Measurements from ENCODE around the gene SPAG16.

The SPAG16 gene

GRCh38 chr2:213627054-213627710, 342.9 kb downstream of the SPAG16 start:
- Histone ChIP-seq H3K9me2 (ENCODE audit: low read depth, low read length) (no peaks in the 10 kb centered on the region), H3K9me3 (ENCODE audit: low read length) (no peaks in the 10 kb centered on the region), H3K36me3 (ENCODE audit: insufficient read depth, low read length) (no peaks in the 10 kb centered on the region), H3K79me2 (ENCODE audit: insufficient read depth, low read length) (no peaks in the 10 kb centered on the region), H2AFZ (ENCODE audit: low read length) (no peak overlapping the region), H3K4me3 (ENCODE audit: low read depth, low read length, poor library complexity, severe bottlenecking) (no peak overlapping the region), H3K4me1 (ENCODE audit: insufficient read depth, low read length, severe bottlenecking) (no peaks in the 10 kb centered on the region), H4K20me1 (ENCODE audit: insufficient read depth, low read length) (no peaks in the 10 kb centered on the region), H3F3A (ENCODE audit: insufficient read depth, low read length) (no peaks in the 10 kb centered on the region), H3K27ac (ENCODE audit: low read depth, low read length, poor library complexity, severe bottlenecking) (no peak overlapping the region), H3K27me3 (ENCODE audit: insufficient read depth, low read length) (no peaks in the 10 kb centered on the region), H3K9ac (ENCODE audit: low read length) (no peak overlapping the region), H3K4me2 (ENCODE audit: low read length) (no peak overlapping the region)
- TF ChIP-seq CTCF (IDR thresholded peaks at IDR 0.05; ENCODE audit: low read length) = peak; percentile 11; the same call in 1 of the 2 replicates
- TF ChIP-seq EZH2 (IDR thresholded peaks at IDR 0.05; ENCODE audit: borderline replicate concordance, low read length) = no peak

GRCh38 chr2:213627835-213628460, 343.7 kb downstream of the SPAG16 start:
- H3F3A ChIP-seq (ENCODE audit: insufficient read depth, low read length) = no peaks in the 10 kb centered on the region

GRCh38 chr2:213640738-213641425, 356.6 kb downstream of the SPAG16 start:
- Histone ChIP-seq H3K9me2 (ENCODE audit: low read depth, low read length) (no peaks in the 10 kb centered on the region), H3K9ac (ENCODE audit: low read length) (no peak overlapping the region), H3K27me3 (ENCODE audit: insufficient read depth, low read length) (no peaks in the 10 kb centered on the region), H3K4me3 (ENCODE audit: low read depth, low read length, poor library complexity, severe bottlenecking) (no peak overlapping the region), H3K9me3 (ENCODE audit: low read length) (no peaks in the 10 kb centered on the region), H3K4me1 (ENCODE audit: insufficient read depth, low read length, severe bottlenecking) (no peaks in the 10 kb centered on the region), H3K79me2 (ENCODE audit: insufficient read depth, low read length) (no peaks in the 10 kb centered on the region), H3K27ac (ENCODE audit: low read depth, low read length, poor library complexity, severe bottlenecking) (no peak overlapping the region), H2AFZ (ENCODE audit: low read length) (no peak overlapping the region), H3K36me3 (ENCODE audit: insufficient read depth, low read length) (no peaks in the 10 kb centered on the region), H3F3A (ENCODE audit: insufficient read depth, low read length) (no peaks in the 10 kb centered on the region), H4K20me1 (ENCODE audit: insufficient read depth, low read length) (no peaks in the 10 kb centered on the region), H3K4me2 (ENCODE audit: low read length) (no peak overlapping the region)
- no peak for TF ChIP-seq EZH2 (IDR thresholded peaks at IDR 0.05; ENCODE audit: borderline replicate concordance, low read length)
- TF ChIP-seq CTCF (IDR thresholded peaks at IDR 0.05; ENCODE audit: low read length) = no peak

More at GRCh38 chr2:213627835-213628460, 343.7 kb downstream of the SPAG16 start:
- Histone ChIP-seq H3K4me1 (ENCODE audit: insufficient read depth, low read length, severe bottlenecking) (no peaks in the 10 kb centered on the region), H3K27ac (ENCODE audit: low read depth, low read length, poor library complexity, severe bottlenecking) (no peak overlapping the region), H3K4me3 (ENCODE audit: low read depth, low read length, poor library complexity, severe bottlenecking) (no peak overlapping the region), H3K9me3 (ENCODE audit: low read length) (no peaks in the 10 kb centered on the region), H2AFZ (ENCODE audit: low read length) (no peak overlapping the region), H3K4me2 (ENCODE audit: low read length) (no peak overlapping the region), H3K27me3 (ENCODE audit: insufficient read depth, low read length) (no peaks in the 10 kb centered on the region), H3K36me3 (ENCODE audit: insufficient read depth, low read length) (no peaks in the 10 kb centered on the region), H3K79me2 (ENCODE audit: insufficient read depth, low read length) (no peaks in the 10 kb centered on the region), H3K9ac (ENCODE audit: low read length) (no peak overlapping the region), H4K20me1 (ENCODE audit: insufficient read depth, low read length) (no peaks in the 10 kb centered on the region), H3K9me2 (ENCODE audit: low read depth, low read length) (no peaks in the 10 kb centered on the region)
- TF ChIP-seq CTCF (IDR thresholded peaks at IDR 0.05; ENCODE audit: low read length) = no peak
- TF ChIP-seq EZH2 (IDR thresholded peaks at IDR 0.05; ENCODE audit: borderline replicate concordance, low read length) = no peak

Measured in OCI-LY1 (cell line).